EL (cell line): Measurements from ENCODE around the gene PGAM2.
A peak's percentile ranks its signal among the peaks of the same experiment; 100 is the strongest.

Source experiments
- DNase-seq: peaks from one replicate; pipeline ENCODE4 v3.0.0-alpha.2; 2016

PGAM2 gene

DNA sequence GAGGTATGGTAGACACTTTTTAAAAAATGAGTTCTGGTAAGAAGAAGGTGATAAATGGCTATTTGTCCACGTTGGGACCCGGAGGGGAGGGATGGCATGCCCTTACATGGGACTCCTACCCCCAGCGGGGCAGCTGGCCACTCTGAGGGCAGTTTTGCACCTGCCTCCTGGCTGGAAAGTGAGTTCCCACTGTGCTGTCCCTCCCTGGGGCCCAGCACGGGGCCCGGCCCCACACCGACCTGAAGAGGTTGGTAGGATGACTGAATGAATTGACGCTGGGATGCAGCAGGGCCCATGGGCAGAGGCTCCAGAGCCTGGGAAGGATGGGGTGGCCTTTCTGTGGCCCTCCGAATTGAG is 38.2 kb upstream of the PGAM2 start:
- no peak for DNase-seq

- no peak for DNase-seq
Observed at GRCh38 chr7:44102846-44103565, 37.6 kb upstream of the PGAM2 start.

GRCh38 chr7:44101966-44102845 is 36.8 kb upstream of the PGAM2 start:
- peak; percentile 78 for DNase-seq

- DNase-seq: no peak
Observed at GRCh38 chr7:44101303-44101965, 36.1 kb upstream of the PGAM2 start.

DNA sequence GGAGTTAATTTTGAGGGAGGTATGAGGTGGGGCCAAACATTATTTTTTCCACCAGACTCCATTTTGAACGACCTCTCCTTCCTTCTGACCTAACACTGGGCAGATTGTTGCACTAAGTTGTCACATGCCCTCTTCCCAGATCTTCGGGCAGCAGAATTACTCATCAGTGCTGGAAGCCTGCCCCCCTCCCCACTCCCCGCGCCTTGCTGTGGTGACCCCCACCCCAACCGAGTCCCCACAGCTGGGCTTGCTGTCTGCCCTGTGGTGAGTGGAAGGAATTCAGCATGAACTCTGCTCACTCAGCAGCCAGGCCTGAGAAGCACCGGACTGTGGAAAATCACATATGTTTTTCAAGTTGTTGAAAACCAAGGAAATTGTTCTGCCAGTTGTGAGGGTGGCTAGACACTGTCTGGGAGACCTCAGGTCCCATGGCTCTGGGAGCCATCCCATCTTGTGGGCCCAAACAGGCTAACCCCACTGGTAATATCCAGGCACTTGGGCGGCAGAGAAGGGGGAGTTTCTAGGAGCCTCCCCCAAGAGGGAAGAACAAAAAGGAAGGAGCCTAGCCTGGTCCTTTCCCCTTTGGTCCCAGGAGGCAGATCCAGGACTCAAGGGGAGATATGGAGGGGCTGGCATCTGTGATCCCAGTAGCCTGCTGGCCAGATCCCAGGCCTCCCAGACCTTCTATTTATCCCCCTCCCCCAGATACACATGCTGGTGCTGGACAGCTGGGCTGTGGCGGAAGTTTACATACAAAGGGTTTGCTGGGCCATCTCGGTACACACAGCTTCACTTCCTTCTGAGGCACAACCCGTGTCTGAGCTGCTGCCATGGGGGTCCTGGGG is 35.3 kb upstream of the PGAM2 start:
- peak; percentile 64 for DNase-seq

- DNase-seq: no peak
Observed at GRCh38 chr7:44099669-44100068, 34.3 kb upstream of the PGAM2 start.

GRCh38 chr7:44098092-44099068 is 33.0 kb upstream of the PGAM2 start:
- DNase-seq: no peak

GRCh38 chr7:44097064-44097932 is 31.9 kb upstream of the PGAM2 start:
- no peak for DNase-seq

DNA sequence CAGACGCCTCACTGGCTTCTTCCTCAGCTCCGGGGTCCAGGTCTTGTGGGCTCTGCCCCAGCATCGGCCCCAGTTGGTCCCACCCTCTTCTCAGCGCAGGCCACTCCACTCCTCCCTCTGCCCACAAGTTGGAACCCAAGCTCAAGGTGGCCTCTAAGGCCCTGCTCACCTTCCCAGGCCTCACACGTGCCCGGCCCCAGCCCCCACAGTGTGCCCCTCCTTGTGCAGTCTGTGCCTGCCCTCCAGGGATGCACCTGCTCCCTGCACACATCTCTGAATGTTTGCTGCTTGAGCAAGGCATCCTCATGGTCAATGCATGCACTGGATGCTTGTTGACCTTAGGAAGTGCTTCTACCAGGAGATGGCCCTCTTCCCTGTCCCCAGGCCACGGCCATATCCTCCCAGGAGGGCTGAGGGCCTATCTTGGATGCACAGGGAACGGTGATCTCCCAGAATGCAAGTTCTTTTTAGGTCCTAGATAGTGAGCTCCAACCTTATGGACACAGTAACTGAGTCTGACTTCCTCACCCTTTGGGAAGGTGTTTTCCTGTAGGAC is 31.0 kb upstream of the PGAM2 start:
- no peak for DNase-seq

GRCh38 chr7:44095781-44096180 is 30.4 kb upstream of the PGAM2 start:
- no peak for DNase-seq

- DNase-seq: no peak
Observed at GRCh38 chr7:44094883-44095592, 29.7 kb upstream of the PGAM2 start.

DNA sequence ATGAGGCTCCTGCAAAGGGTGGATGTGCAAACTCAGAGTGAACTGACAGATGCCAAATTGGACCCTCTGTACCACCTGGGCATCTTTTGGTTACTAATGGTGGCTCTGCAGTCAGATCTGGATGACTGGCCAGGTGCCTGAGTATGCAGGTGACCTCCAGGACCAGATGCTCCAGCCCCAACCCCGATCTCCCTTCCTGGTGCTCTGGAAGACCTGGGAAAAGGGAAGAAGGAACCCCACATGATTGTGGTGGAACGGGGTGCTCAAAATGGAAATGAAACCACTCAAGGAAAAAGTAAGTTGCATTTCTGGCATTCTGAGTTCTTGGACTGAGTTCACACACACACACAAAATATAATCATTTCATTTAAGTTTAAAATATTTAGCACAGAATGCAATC is 29.0 kb upstream of the PGAM2 start:
- no peak for DNase-seq

- DNase-seq: no peak
Observed at GRCh38 chr7:44093102-44093641, 27.8 kb upstream of the PGAM2 start.

DNA sequence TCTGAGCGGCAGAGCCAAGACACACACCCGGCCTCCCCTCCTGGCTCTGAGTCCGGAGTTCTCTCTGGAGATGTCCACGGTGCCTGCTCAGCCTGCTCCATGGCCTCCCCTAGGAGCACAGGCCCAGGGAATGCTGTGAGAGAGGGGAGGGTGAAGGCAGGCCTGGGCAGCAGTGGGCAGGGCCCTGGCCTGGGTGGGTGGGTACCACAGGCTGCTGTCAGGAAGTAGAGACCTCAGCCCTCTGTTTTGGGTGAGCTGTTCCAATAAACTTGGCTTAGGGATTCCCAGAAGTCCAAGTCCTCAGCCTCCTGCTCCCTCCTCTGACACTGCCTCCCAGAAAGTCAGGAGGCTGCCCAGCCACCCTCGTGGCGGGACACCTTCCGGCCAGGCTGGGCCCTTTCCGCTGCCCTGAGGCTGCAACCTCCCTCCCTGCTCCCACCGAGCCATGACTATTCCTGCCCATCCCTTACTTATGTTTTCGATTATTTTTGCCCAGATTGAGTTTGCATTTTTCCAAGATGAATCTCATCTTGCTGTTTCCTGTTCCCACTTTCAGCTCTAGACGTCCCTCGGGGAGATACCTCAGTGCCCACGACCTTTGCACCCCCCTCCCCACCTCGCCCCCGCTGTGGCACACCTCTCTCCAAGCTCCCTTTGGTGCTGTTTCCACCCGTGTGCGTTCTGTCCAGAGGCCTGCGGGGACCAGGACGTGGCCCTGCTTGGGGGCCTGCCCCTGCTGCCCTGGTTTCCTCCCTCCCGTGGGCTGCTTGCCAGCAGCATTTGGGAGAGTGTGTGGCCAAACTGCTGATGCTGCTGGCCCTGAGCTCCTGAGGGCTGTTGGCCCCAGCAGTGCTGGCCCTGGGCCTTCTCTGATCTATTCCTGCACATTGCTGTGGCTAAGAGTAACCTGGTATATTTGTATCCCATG is 22.8 kb upstream of the PGAM2 start:
- DNase-seq: peak; percentile 96

- no peak for DNase-seq
Observed at GRCh38 chr7:44086627-44087026, 21.3 kb upstream of the PGAM2 start.

DNA sequence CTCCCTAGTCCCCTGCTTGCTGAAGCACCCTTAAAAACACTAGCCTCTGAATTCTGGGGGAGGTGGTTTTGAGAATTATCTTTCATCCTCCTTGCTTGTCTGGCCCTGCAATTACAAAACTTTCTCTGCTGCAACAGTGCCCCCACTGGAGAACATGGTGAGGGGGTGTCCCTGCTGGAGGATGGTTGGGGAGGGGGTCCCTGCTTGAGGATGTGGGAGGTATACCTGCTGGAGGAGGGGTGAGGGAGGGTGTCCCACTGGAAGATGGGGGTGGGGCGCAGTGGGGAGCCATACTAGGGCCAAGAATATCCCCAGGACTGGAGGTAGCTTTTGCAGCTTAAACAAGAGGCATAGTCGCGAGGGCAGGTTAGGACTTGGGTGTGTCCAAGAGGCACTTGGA is 20.2 kb upstream of the PGAM2 start:
- DNase-seq: no peak

- no peak for DNase-seq
Observed at GRCh38 chr7:44084701-44085100, 19.3 kb upstream of the PGAM2 start.

GRCh38 chr7:44083796-44084195 is 18.4 kb upstream of the PGAM2 start:
- no peak for DNase-seq
